HepG2 (cell line): ENCODE results near the gene BRD3. TPM values are rescaled to one million over a fixed set of nuclear protein-coding genes. Genes with fewer than 3 reads are reported as not detected.

Experiments
- CAMTA2 ChIP-seq: sonication (generic); formaldehyde crosslinking; IDR thresholded peaks from 2 replicates; pipeline ENCODE4 v1.4.0; 2020; ENCODE audit warnings: mild to moderate bottlenecking, missing genetic modification reagents, borderline replicate concordance
- CHCHD3 ChIP-seq: sonication (generic); formaldehyde crosslinking; IDR thresholded peaks from 2 replicates; pipeline ENCODE4 v1.8.0; 2022; ENCODE audit warnings: mild to moderate bottlenecking, missing genetic modification reagents, moderate library complexity
- E2F5 ChIP-seq: sonication (generic); formaldehyde crosslinking; conservative IDR thresholded peaks from 2 replicates; pipeline ENCODE4 v1.4.0; 2020; ENCODE audit warnings: missing genetic modification reagents
- ERF ChIP-seq: IDR thresholded peaks from 2 replicates; pipeline ENCODE4 v1.6.1; 2018; ENCODE audit warnings: missing biosample characterization, missing genetic modification reagents
- FOXJ3 ChIP-seq: sonication (generic); formaldehyde crosslinking; IDR thresholded peaks from 2 replicates; pipeline ENCODE4 v1.4.0; 2020; ENCODE audit warnings: missing genetic modification reagents, mild to moderate bottlenecking, borderline replicate concordance
- FOXO4 ChIP-seq: sonication (generic); formaldehyde crosslinking; conservative IDR thresholded peaks from 2 replicates; pipeline ENCODE4 v1.8.1; 2023; ENCODE audit warnings: missing genetic modification reagents
- RFX3 ChIP-seq: IDR thresholded peaks from 2 replicates; pipeline ENCODE4 v1.6.1; 2016; ENCODE audit warnings: missing biosample characterization, missing genetic modification reagents
- SOX13 ChIP-seq, 3 experiments: fragments of 450-650 bp in 1 of 3; sonication (generic) in 1 of 3; formaldehyde crosslinking in 1 of 3; IDR thresholded peaks in 2 of 3; conservative IDR thresholded peaks in 1 of 3; 2 replicates each; pipeline versions ENCODE4 v1.5.0 to v1.6.1; 2016 to 2020; ENCODE audit warnings: antibody characterized with exemption in 1 of 3, mild to moderate bottlenecking in 1 of 3, missing compliant biosample characterization in 1 of 3, missing genetic modification reagents in 1 of 3, moderate library complexity in 1 of 3
- ZBTB39 ChIP-seq: sonication (generic); formaldehyde crosslinking; IDR thresholded peaks from 2 replicates; pipeline ENCODE4 v1.5.0; 2020; ENCODE audit warnings: missing genetic modification reagents
- ZNF362 ChIP-seq: sonication (generic); formaldehyde crosslinking; IDR thresholded peaks from 2 replicates; pipeline ENCODE4 v1.4.0; 2020; ENCODE audit warnings: missing genetic modification reagents, mild to moderate bottlenecking, borderline replicate concordance
- ZNF607 ChIP-seq: sonication (generic); formaldehyde crosslinking; IDR thresholded peaks from 2 replicates; pipeline ENCODE4 v1.5.1; 2020; ENCODE audit warnings: missing genetic modification reagents, mild to moderate bottlenecking, borderline replicate concordance
- ZNF713 ChIP-seq: sonication (generic); formaldehyde crosslinking; IDR thresholded peaks from 2 replicates; pipeline ENCODE4 v1.4.0; 2020; ENCODE audit warnings: mild to moderate bottlenecking, missing genetic modification reagents
- ZNF775 ChIP-seq: sonication (generic); formaldehyde crosslinking; IDR thresholded peaks from 2 replicates; pipeline ENCODE4 v1.4.0; 2020; ENCODE audit warnings: missing genetic modification reagents, mild to moderate bottlenecking, moderate library complexity, borderline replicate concordance
- ZNF776 ChIP-seq: sonication (generic); formaldehyde crosslinking; IDR thresholded peaks from 2 replicates; pipeline ENCODE4 v1.4.0; 2020; ENCODE audit warnings: mild to moderate bottlenecking, missing genetic modification reagents
- polyA plus RNA-seq, 8 experiments: library from polyadenylated mRNA; depleted of rRNA in 3 of 8; stranded (reverse) in 7 of 8; unstranded in 1 of 8; fragments of >200 nt; fragmentation: Illumina TruSeq in 4 of 8; extraction: Trizol in 4 of 8; gene quantifications; 2 replicates each; pipeline versions ENCODE4 v1.2.1 to v1.2.3, GENCODE V29; 2011 to 2016; ENCODE audit warnings: low read depth in 4 of 8, missing spikeins in 1 of 8, mixed read lengths in 1 of 8; ENCODE audit not compliant: insufficient read depth in 1 of 8
- total RNA-seq, 5 experiments: library from RNA; depleted of rRNA; stranded (reverse); fragments of >200 nt; fragmentation: Illumina TruSeq; extraction: Trizol; gene quantifications; 2 replicates each; pipeline ENCODE4 v1.2.3, GENCODE V29; 2016; ENCODE audit warnings: low read depth in 1 of 5
- TF ChIP-seq, protein P1 (sequence below): sonication (generic); formaldehyde crosslinking; IDR thresholded peaks from 2 replicates; pipeline ENCODE4 v1.5.1; 2020; ENCODE audit warnings: missing genetic modification reagents, mild to moderate bottlenecking, borderline replicate concordance
- TF ChIP-seq, protein P2 (sequence below): sonication (generic); formaldehyde crosslinking; conservative IDR thresholded peaks from 2 replicates; pipeline ENCODE4 v1.4.0; 2020; ENCODE audit warnings: missing genetic modification reagents

Gene BRD3
- total and polyA plus RNA-seq, 2 of the 13 experiments (the other 11 are each of a cell fraction or from before 2014, with no cell fraction given) = 5.9 to 12.9 TPM

- TF ChIP-seq FOXO4 (CRISPR knock-in tag) (no peak), FOXJ3 (CRISPR knock-in tag) (no peak), RFX3 (CRISPR knock-in tag) (no peak), ZNF607 (CRISPR knock-in tag) (no peak; the same call in 1 of the 2 replicates), ZNF362 (CRISPR knock-in tag) (no peak; the same call in 1 of the 2 replicates), ZNF713 (CRISPR knock-in tag) (no peak), ZNF776 (CRISPR knock-in tag) (no peak; the same call in 1 of the 2 replicates), E2F5 (CRISPR knock-in tag) (peak; percentile 37; the same call in 1 of the 2 replicates), SOX13 (IDR thresholded peaks at IDR 0.05) (no peak), SOX13 (CRISPR knock-in tag; conservative IDR thresholded peaks at IDR 0.05 in 1 of 2, IDR thresholded peaks at IDR 0.05 in 1 of 2) (no peak), ZBTB39 (CRISPR knock-in tag) (no peak), ZNF775 (no peak), ERF (CRISPR knock-in tag) (peak; percentile 72), CAMTA2 (CRISPR knock-in tag) (no peak), CHCHD3 (CRISPR knock-in tag) (no peak)
- TF ChIP-seq, protein P1, sequence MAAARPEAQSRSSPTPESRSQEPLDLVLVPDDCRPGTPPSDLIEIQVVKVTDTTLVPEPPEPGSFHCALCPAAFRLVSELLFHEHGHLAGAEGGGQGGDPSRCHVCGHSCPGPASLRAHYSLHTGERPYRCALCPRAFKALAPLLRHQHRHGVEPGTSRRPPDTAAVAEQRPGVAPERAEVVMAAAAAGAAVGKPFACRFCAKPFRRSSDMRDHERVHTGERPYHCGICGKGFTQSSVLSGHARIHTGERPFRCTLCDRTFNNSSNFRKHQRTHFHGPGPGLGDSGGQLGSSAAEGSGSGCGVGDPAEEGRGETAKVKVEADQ (CRISPR knock-in tag) = peak; percentile 88; the same call in 1 of the 2 replicates
- TF ChIP-seq, protein P2, sequence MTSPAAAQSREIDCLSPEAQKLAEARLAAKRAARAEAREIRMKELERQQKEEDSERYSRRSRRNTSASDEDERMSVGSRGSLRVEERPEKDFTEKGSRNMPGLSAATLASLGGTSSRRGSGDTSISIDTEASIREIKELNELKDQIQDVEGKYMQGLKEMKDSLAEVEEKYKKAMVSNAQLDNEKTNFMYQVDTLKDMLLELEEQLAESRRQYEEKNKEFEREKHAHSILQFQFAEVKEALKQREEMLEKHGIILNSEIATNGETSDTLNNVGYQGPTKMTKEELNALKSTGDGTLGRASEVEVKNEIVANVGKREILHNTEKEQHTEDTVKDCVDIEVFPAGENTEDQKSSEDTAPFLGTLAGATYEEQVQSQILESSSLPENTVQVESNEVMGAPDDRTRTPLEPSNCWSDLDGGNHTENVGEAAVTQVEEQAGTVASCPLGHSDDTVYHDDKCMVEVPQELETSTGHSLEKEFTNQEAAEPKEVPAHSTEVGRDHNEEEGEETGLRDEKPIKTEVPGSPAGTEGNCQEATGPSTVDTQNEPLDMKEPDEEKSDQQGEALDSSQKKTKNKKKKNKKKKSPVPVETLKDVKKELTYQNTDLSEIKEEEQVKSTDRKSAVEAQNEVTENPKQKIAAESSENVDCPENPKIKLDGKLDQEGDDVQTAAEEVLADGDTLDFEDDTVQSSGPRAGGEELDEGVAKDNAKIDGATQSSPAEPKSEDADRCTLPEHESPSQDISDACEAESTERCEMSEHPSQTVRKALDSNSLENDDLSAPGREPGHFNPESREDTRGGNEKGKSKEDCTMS (CRISPR knock-in tag) = no peak
Measured at GRCh38 chr9:133992780-133993634, 74.8 kb downstream of the BRD3 start (continued).
